ENCODE data around the gene AKT1.
A peak's percentile ranks its signal among the peaks of the same experiment; 100 is the strongest.

Gene AKT1

DNA sequence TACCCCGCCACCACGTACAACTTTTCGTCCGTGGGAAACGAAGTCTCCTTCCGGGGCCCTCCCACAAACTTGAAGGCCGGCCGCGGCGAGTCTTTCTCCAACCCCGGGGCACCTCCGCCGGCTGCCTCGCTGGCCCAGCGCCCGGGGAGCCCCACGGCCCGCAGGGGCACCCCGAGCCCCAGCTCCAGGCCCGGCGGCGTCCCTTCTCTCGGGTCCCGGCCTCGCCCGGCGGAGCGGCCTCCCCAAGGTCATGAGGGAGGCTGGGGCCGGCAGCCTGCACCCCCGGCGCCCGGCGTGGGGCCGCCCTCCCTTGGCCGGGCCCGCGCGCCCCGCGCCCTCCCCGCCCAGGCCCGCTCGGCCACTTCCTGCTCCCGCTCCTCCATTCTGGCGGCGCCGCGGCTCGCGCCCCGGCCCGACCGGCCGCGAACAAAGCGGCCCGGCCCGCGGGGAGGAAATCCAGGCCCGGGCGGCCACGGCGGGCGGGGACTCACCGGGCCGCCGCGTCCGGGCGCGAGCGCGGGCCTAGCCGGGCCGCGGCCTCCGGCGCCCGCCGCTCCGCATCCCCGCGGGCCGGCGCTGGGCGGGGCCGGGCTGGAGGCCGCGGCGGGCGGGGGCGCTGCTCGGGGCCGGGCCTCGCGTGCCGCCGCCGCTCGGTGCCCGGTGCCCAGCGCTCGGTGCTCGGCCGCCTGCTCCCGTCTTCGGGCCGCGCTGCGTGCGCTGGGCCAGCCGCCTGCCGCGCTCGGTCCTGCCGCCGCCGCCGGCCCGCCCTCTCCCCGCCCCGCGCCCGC lies at the start of gene AKT1:
AKT1 (minus strand) TSS at position 756 of the 788 bp plus-strand sequence. CDS start 3,105 bp downstream, outside the sequence.
- CTCF ChIA-PET: interaction anchor here (0.7 to 1.6 kb wide), 2 partner anchors 27 to 31 kb away, joined by 3 to 8 read pairs; no protein-coding TSS in a partner anchor
- POLR2A ChIA-PET: no interaction called here
- DNase-seq (ENCODE audit: extremely low spot score): peak; percentile 59

GRCh38 chr14:104845033-104845666 lies 49.6 kb upstream of the AKT1 start:
- DNase-seq (ENCODE audit: extremely low spot score): peak; percentile 6
- ChIA-PET POLR2A (no interaction called here), CTCF (interaction anchor here (1.1 to 2.1 kb wide), 2 partner anchors 77 to 245 kb away, joined by 3 to 5 read pairs; no protein-coding TSS in a partner anchor)

More for the DNA sequence above, at the start of gene AKT1:
- TF ChIP-seq CTCF (IDR thresholded peaks at IDR 0.05; ENCODE audit: control extremely low read depth, extremely low read depth, low read depth, missing control alignments): no peak

DNA sequence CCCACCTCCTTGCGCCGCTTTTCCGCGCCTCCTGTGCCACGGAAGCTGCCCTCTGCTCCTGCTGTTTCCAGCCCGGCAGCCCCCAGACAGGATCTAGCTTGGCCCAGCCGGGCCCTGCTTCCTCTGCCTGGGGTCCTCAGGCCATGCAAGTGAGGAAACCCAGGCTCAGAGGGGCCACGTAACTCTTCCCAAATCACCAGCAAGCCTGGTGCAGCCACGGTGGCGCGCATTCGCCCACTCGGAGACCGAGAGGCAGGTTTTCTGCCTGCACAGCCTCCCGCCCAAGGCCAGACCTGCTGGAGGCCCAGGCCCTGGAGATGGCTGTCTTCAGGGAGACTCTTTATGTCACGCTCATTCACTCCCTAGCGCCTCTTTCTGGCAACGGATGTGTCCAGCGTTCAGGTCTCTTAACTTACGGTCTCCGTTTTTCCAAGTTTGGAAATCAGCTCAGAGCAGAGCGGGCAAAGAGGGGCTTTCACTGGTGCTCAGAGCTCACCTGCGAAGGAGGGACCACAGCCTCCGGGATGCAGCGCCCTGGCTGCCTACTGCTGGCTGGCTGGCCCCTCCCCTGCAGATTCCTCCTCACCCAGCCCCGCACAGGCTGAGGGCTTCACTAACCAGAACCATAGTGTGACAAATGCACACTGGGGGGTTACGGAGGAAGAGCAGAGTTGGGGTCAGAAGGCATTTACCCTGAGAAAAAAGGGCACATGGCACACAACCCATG lies 48.9 kb upstream of the AKT1 start:
- no peak for TF ChIP-seq CTCF (IDR thresholded peaks at IDR 0.05; ENCODE audit: control extremely low read depth, extremely low read depth, low read depth, missing control alignments)
- CTCF ChIA-PET: no interaction called here
- POLR2A ChIA-PET: no interaction called here
- DNase-seq (ENCODE audit: extremely low spot score): peak; percentile 11

More at GRCh38 chr14:104845033-104845666, 49.6 kb upstream of the AKT1 start:
- no peak for TF ChIP-seq CTCF (IDR thresholded peaks at IDR 0.05; ENCODE audit: control extremely low read depth, extremely low read depth, low read depth, missing control alignments)

GRCh38 chr14:104843442-104844305 lies 48.1 kb upstream of the AKT1 start:
- peak; percentile 9 for DNase-seq (ENCODE audit: extremely low spot score)
- POLR2A ChIA-PET: no interaction called here
- CTCF ChIA-PET: no interaction called here
- no peak for TF ChIP-seq CTCF (IDR thresholded peaks at IDR 0.05; ENCODE audit: control extremely low read depth, extremely low read depth, low read depth, missing control alignments)

DNA sequence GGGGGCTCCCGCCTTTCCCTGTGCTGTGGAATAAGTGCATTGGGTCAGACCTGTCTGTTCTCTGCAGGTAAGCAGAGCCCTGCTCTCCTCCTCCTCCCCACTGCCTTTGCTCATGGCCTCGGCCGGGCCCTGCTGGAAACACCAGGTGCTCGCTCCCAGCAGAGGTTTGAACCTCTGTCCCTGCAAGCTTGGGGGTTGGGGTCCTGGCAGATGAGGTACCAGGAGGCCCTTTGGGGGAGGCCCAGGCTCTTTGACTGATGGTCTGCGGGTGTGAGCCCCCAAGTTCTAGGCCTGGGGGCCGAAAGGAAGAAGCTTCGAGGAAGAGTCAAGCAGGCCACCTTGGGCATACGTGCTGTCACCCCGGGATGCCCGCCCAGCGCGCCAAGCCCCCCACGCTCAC lies 47.5 kb upstream of the AKT1 start:
- POLR2A ChIA-PET: no interaction called here
- no peak for TF ChIP-seq CTCF (IDR thresholded peaks at IDR 0.05; ENCODE audit: control extremely low read depth, extremely low read depth, low read depth, missing control alignments)
- CTCF ChIA-PET: no interaction called here

More for the DNA sequence above, 47.5 kb upstream of the AKT1 start:
- no peak for DNase-seq (ENCODE audit: extremely low spot score)

All from GM10248 (cell line).